HepG2 (cell line): ENCODE measurements around the gene RRAD. TPM values are rescaled to one million over a fixed set of nuclear protein-coding genes. Genes with fewer than 3 reads are reported as not detected.
A peak's percentile ranks its signal among the peaks of the same experiment; 100 is the strongest.

ENCODE experiments used
- CAMTA2 ChIP-seq: sonication (generic); formaldehyde crosslinking; IDR thresholded peaks from 2 replicates; pipeline ENCODE4 v1.4.0; 2020; ENCODE audit warnings: mild to moderate bottlenecking, missing genetic modification reagents, borderline replicate concordance
- KAT8 ChIP-seq: IDR thresholded peaks from 2 replicates; pipeline ENCODE4 v1.6.1; 2016; ENCODE audit warnings: missing genetic modification reagents, missing compliant biosample characterization
- KDM2A ChIP-seq: sonication (generic); formaldehyde crosslinking; IDR thresholded peaks from 2 replicates; pipeline ENCODE4 v1.4.0; 2020; ENCODE audit warnings: low read depth, missing genetic modification reagents, borderline replicate concordance
- PCBP1 ChIP-seq: fragments of 200-400 bp; formaldehyde crosslinking; IDR thresholded peaks from 2 replicates; pipeline ENCODE4 v1.6.1; 2017; ENCODE audit warnings: mild to moderate bottlenecking, low read depth, low read length, borderline replicate concordance
- RBM39 ChIP-seq: fragments of 200-400 bp; formaldehyde crosslinking; IDR thresholded peaks from one replicate; pipeline ENCODE4 v1.6.1; 2018; ENCODE audit warnings: antibody characterized with exemption, mild to moderate bottlenecking, low read depth, low read length; ENCODE audit not compliant: poor library complexity, severe bottlenecking
- REPIN1 ChIP-seq: sonication (generic); formaldehyde crosslinking; IDR thresholded peaks from 2 replicates; pipeline ENCODE4 v1.8.0; 2022; ENCODE audit warnings: missing genetic modification reagents, low read depth, mild to moderate bottlenecking, borderline replicate concordance
- REXO4 ChIP-seq: sonication (generic); formaldehyde crosslinking; IDR thresholded peaks from 2 replicates; pipeline ENCODE4 v1.8.0; 2022; ENCODE audit warnings: missing genetic modification reagents, mild to moderate bottlenecking, borderline replicate concordance
- SMC3 ChIP-seq: IDR thresholded peaks from 2 replicates; pipeline ENCODE4 v1.6.1; 2011; ENCODE audit warnings: low read length, improper control_type of control experiment
- TSC22D2 ChIP-seq: sonication (generic); formaldehyde crosslinking; IDR thresholded peaks from 2 replicates; pipeline ENCODE4 v1.5.1; 2020; ENCODE audit warnings: missing genetic modification reagents, mild to moderate bottlenecking, borderline replicate concordance
- ZBTB7B ChIP-seq: sonication (generic); formaldehyde crosslinking; IDR thresholded peaks from 2 replicates; pipeline ENCODE4 v1.4.0; 2020; ENCODE audit warnings: missing genetic modification reagents
- ZFX ChIP-seq: sonication (generic); formaldehyde crosslinking; IDR thresholded peaks from 2 replicates; pipeline ENCODE4 v1.4.0; 2020; ENCODE audit warnings: mild to moderate bottlenecking, low read depth, missing genetic modification reagents, moderate library complexity
- ZKSCAN8 ChIP-seq: IDR thresholded peaks from 2 replicates; pipeline ENCODE4 v1.6.1; 2016; ENCODE audit warnings: borderline replicate concordance, missing genetic modification reagents, missing compliant biosample characterization
- ZNF224 ChIP-seq: sonication (generic); formaldehyde crosslinking; IDR thresholded peaks from 2 replicates; pipeline ENCODE4 v1.5.0; 2020; ENCODE audit warnings: mild to moderate bottlenecking, missing genetic modification reagents
- ZNF329 ChIP-seq: sonication (generic); formaldehyde crosslinking; IDR thresholded peaks from 2 replicates; pipeline ENCODE4 v1.9.0; 2021; ENCODE audit warnings: low read depth, mild to moderate bottlenecking, missing genetic modification reagents
- polyA plus RNA-seq, 8 experiments: library from polyadenylated mRNA; depleted of rRNA in 3 of 8; stranded (reverse) in 7 of 8; unstranded in 1 of 8; fragments of >200 nt; fragmentation: Illumina TruSeq in 4 of 8; extraction: Trizol in 4 of 8; gene quantifications; 2 replicates each; pipeline versions ENCODE4 v1.2.1 to v1.2.3, GENCODE V29; 2011 to 2016; ENCODE audit warnings: low read depth in 4 of 8, missing spikeins in 1 of 8, mixed read lengths in 1 of 8; ENCODE audit not compliant: insufficient read depth in 1 of 8
- total RNA-seq, 5 experiments: library from RNA; depleted of rRNA; stranded (reverse); fragments of >200 nt; fragmentation: Illumina TruSeq; extraction: Trizol; gene quantifications; 2 replicates each; pipeline ENCODE4 v1.2.3, GENCODE V29; 2016; ENCODE audit warnings: low read depth in 1 of 5
- TF ChIP-seq, protein P1 (sequence below): sonication (generic); formaldehyde crosslinking; IDR thresholded peaks from 2 replicates; pipeline ENCODE4 v1.4.0; 2020; ENCODE audit warnings: missing genetic modification reagents
- TF ChIP-seq, protein P2 (sequence below): IDR thresholded peaks from 2 replicates; pipeline ENCODE4 v1.6.1; 2012; ENCODE audit warnings: low read depth, low read length, improper control_type of control experiment
- TF ChIP-seq, protein P3 (sequence below): sonication (generic); formaldehyde crosslinking; IDR thresholded peaks from 2 replicates; pipeline ENCODE4 v1.4.0; 2020; ENCODE audit warnings: missing genetic modification reagents, borderline replicate concordance
- TF ChIP-seq, protein P4 (sequence below): sonication (generic); formaldehyde crosslinking; IDR thresholded peaks from 2 replicates; pipeline ENCODE4 v1.8.1; 2023; ENCODE audit warnings: missing genetic modification reagents, mild to moderate bottlenecking, borderline replicate concordance

Gene RRAD
- total and polyA plus RNA-seq, 2 of the 13 experiments (the other 11 are each of a cell fraction or from before 2014, with no cell fraction given) = 0.80 to 1.1 TPM

DNA sequence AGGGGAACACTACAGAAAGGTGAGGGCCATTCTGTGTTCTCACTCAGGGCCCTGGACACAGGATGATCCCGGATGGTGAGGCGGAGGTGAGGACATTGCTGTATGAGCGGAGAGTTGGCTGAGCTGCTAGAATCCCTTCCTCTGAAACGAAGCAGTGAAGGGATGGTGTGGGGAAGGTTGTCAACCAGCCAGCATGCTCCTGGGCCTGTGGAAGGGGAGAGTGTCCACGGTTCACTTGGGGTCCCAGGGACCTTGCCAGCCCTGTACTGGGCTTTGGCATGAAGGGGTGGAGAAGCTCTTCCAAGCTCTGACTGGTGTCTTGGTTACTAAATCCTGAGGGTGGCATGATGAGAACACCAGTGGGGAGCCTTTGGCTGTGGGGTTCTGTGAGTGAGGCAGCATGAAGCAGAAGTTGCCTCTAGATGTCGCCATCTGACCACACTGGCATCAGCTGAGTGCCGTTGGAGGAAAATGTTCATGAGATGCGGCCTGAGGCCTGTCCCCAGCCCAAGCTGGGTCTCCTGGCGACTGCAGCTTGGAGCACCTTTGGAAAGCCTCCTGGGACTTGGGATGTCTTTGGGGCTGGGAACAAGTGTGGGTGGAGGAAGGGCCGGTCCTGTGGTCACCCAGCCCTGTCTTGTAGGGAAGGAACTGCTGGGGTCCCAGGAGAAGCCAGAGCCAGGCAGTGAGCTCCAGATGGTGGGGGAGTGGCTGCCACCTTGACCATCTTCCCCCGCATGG, 30.2 kb downstream of the RRAD start (continued):
- TF ChIP-seq, protein P1, sequence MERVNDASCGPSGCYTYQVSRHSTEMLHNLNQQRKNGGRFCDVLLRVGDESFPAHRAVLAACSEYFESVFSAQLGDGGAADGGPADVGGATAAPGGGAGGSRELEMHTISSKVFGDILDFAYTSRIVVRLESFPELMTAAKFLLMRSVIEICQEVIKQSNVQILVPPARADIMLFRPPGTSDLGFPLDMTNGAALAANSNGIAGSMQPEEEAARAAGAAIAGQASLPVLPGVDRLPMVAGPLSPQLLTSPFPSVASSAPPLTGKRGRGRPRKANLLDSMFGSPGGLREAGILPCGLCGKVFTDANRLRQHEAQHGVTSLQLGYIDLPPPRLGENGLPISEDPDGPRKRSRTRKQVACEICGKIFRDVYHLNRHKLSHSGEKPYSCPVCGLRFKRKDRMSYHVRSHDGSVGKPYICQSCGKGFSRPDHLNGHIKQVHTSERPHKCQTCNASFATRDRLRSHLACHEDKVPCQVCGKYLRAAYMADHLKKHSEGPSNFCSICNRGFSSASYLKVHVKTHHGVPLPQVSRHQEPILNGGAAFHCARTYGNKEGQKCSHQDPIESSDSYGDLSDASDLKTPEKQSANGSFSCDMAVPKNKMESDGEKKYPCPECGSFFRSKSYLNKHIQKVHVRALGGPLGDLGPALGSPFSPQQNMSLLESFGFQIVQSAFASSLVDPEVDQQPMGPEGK (CRISPR knock-in tag) = peak; percentile 52
- TF ChIP-seq RBM39 = no peak
- peak; percentile 77 for TF ChIP-seq ZFX (CRISPR knock-in tag)
- TF ChIP-seq REPIN1 (CRISPR knock-in tag) = peak; percentile 76; the same call in 1 of the 2 replicates
- TF ChIP-seq PCBP1 = 0 out of 2 replicates have a peak, but pooled peaks have one; percentile 60
- peak; percentile 82 for TF ChIP-seq KDM2A (CRISPR knock-in tag)
- no peak for TF ChIP-seq CAMTA2 (CRISPR knock-in tag)
- TF ChIP-seq, protein P2, sequence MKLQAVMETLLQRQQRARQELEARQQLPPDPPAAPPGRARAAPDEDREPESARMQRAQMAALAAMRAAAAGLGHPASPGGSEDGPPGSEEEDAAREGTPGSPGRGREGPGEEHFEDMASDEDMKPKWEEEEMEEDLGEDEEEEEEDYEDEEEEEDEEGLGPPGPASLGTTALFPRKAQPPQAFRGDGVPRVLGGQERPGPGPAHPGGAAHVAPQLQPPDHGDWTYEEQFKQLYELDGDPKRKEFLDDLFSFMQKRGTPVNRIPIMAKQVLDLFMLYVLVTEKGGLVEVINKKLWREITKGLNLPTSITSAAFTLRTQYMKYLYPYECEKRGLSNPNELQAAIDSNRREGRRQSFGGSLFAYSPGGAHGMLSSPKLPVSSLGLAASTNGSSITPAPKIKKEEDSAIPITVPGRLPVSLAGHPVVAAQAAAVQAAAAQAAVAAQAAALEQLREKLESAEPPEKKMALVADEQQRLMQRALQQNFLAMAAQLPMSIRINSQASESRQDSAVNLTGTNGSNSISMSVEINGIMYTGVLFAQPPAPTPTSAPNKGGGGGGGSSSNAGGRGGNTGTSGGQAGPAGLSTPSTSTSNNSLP = no peak
- peak; percentile 63; the same call in 1 of the 2 replicates for TF ChIP-seq TSC22D2 (CRISPR knock-in tag)
- peak; percentile 46; the same call in 1 of the 2 replicates for TF ChIP-seq KAT8 (CRISPR knock-in tag)
- TF ChIP-seq ZNF329 = peak; percentile 73; the same call in 1 of the 2 replicates
- TF ChIP-seq REXO4 (CRISPR knock-in tag) = no peak
- TF ChIP-seq ZBTB7B (CRISPR knock-in tag) = 0 out of 2 replicates have a peak, but pooled peaks have one; percentile 29
- TF ChIP-seq ZKSCAN8 (CRISPR knock-in tag) = peak; percentile 74; the same call in 1 of the 2 replicates
- peak; percentile 97 for TF ChIP-seq SMC3
- TF ChIP-seq, protein P3, sequence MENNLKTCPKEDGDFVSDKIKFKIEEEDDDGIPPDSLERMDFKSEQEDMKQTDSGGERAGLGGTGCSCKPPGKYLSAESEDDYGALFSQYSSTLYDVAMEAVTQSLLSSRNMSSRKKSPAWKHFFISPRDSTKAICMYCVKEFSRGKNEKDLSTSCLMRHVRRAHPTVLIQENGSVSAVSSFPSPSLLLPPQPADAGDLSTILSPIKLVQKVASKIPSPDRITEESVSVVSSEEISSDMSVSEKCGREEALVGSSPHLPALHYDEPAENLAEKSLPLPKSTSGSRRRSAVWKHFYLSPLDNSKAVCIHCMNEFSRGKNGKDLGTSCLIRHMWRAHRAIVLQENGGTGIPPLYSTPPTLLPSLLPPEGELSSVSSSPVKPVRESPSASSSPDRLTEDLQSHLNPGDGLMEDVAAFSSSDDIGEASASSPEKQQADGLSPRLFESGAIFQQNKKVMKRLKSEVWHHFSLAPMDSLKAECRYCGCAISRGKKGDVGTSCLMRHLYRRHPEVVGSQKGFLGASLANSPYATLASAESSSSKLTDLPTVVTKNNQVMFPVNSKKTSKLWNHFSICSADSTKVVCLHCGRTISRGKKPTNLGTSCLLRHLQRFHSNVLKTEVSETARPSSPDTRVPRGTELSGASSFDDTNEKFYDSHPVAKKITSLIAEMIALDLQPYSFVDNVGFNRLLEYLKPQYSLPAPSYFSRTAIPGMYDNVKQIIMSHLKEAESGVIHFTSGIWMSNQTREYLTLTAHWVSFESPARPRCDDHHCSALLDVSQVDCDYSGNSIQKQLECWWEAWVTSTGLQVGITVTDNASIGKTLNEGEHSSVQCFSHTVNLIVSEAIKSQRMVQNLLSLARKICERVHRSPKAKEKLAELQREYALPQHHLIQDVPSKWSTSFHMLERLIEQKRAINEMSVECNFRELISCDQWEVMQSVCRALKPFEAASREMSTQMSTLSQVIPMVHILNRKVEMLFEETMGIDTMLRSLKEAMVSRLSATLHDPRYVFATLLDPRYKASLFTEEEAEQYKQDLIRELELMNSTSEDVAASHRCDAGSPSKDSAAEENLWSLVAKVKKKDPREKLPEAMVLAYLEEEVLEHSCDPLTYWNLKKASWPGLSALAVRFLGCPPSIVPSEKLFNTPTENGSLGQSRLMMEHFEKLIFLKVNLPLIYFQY (CRISPR knock-in tag) = peak; percentile 69; the same call in 1 of the 2 replicates
- peak; percentile 52; the same call in 1 of the 2 replicates for TF ChIP-seq ZNF224 (CRISPR knock-in tag)
- TF ChIP-seq, protein P4, sequence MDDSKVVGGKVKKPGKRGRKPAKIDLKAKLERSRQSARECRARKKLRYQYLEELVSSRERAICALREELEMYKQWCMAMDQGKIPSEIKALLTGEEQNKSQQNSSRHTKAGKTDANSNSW (CRISPR knock-in tag) = no peak
